ENCODE data around the gene RRAD.

- no peak for TF ChIP-seq CTCF (IDR thresholded peaks at IDR 0.05; ENCODE audit: low read depth, low read length, poor library complexity, severe bottlenecking)
- no peak for TF ChIP-seq EZH2phosphoT487 (IDR thresholded peaks at IDR 0.05; ENCODE audit: borderline replicate concordance, low read length)
Measured at GRCh38 chr16:66911801-66912200, 13.5 kb downstream of the RRAD start.

Data from DOHH2 (cell line).